SK-N-SH treated with all-trans-retinoic acid at 6 μM for 48 hours (cell line): ENCODE data around the gene MYO15A.

ENCODE experiments used
- ATAC-seq: fragments of 200-7000 bp; cut with Tn5 transposase; 3 replicates; pipeline ENCODE4 v1.9.1; 2020; ENCODE audit warnings: mild to moderate bottlenecking, moderate library complexity
- ARNTL ChIP-seq: fragments of 450-650 bp; formaldehyde crosslinking; IDR thresholded peaks from 2 replicates; pipeline ENCODE4 v1.5.0; 2020; ENCODE audit warnings: low read depth, mild to moderate bottlenecking, moderate library complexity, borderline replicate concordance
- BACH2 ChIP-seq: fragments of 250-450 bp; sonication (Bioruptor Pico); IDR thresholded peaks from 2 replicates; pipeline ENCODE4 v1.9.0; 2021; ENCODE audit warnings: mild to moderate bottlenecking, borderline replicate concordance
- CREB5 ChIP-seq: fragments of 250-450 bp; sonication (Bioruptor Pico); IDR thresholded peaks from 2 replicates; pipeline ENCODE4 v1.5.1; 2020; ENCODE audit warnings: low read depth, mild to moderate bottlenecking, moderate library complexity
- CSDC2 ChIP-seq: fragments of 250-450 bp; sonication (Bioruptor Pico); IDR thresholded peaks from 2 replicates; pipeline ENCODE4 v1.5.0; 2020; ENCODE audit warnings: mild to moderate bottlenecking, moderate library complexity
- GLIS3 ChIP-seq: fragments of 250-450 bp; sonication (Bioruptor Pico); IDR thresholded peaks from 2 replicates; pipeline ENCODE4 v1.5.0; 2020; ENCODE audit warnings: mild to moderate bottlenecking, moderate library complexity
- ISL1 ChIP-seq: fragments of 250-450 bp; sonication (Bioruptor Pico); IDR thresholded peaks from 2 replicates; pipeline ENCODE4 v2.1.2; 2022; ENCODE audit warnings: mild to moderate bottlenecking, moderate library complexity
- OSR1 ChIP-seq: fragments of 250-450 bp; sonication (Bioruptor Pico); IDR thresholded peaks from 2 replicates; pipeline ENCODE4 v1.8.0; 2022; ENCODE audit warnings: moderate library complexity, mild to moderate bottlenecking, inconsistent platforms
- POU6F1 ChIP-seq: fragments of 250-450 bp; sonication (Bioruptor Pico); IDR thresholded peaks from 2 replicates; pipeline ENCODE4 v1.8.0; 2021; ENCODE audit warnings: low read depth, mild to moderate bottlenecking, moderate library complexity, borderline replicate concordance
- PPARA ChIP-seq: fragments of 250-450 bp; sonication (Bioruptor Pico); IDR thresholded peaks from 2 replicates; pipeline ENCODE4 v1.5.0; 2020; ENCODE audit warnings: mild to moderate bottlenecking, borderline replicate concordance
- RARB ChIP-seq: fragments of 250-450 bp; sonication (Bioruptor Pico); IDR thresholded peaks from 2 replicates; pipeline ENCODE4 v1.8.0; 2021; ENCODE audit warnings: mild to moderate bottlenecking, moderate library complexity
- SNAI2 ChIP-seq: fragments of 250-450 bp; sonication (Bioruptor Pico); IDR thresholded peaks from 2 replicates; pipeline ENCODE4 v1.5.0; 2020; ENCODE audit warnings: mild to moderate bottlenecking, moderate library complexity
- TCF4 ChIP-seq: fragments of 250-450 bp; sonication (Bioruptor Pico); IDR thresholded peaks from 2 replicates; pipeline ENCODE4 v1.8.0; 2021; ENCODE audit warnings: mild to moderate bottlenecking, moderate library complexity, borderline replicate concordance
- TOX ChIP-seq: fragments of 250-450 bp; sonication (Bioruptor Pico); IDR thresholded peaks from 2 replicates; pipeline ENCODE4 v1.8.0; 2021; ENCODE audit warnings: mild to moderate bottlenecking, moderate library complexity, borderline replicate concordance
- TSHZ2 ChIP-seq: fragments of 250-450 bp; sonication (Bioruptor Pico); IDR thresholded peaks from 2 replicates; pipeline ENCODE4 v1.5.0; 2020; ENCODE audit warnings: mild to moderate bottlenecking, moderate library complexity
- ZC3H10 ChIP-seq: fragments of 250-450 bp; sonication (Bioruptor Pico); IDR thresholded peaks from 2 replicates; pipeline ENCODE4 v1.5.1; 2021; ENCODE audit warnings: mild to moderate bottlenecking, moderate library complexity
- ZFP30 ChIP-seq: fragments of 450-650 bp; formaldehyde crosslinking; IDR thresholded peaks from 2 replicates; pipeline ENCODE4 v1.5.0; 2022; ENCODE audit warnings: mild to moderate bottlenecking, moderate library complexity
- ZNF565 ChIP-seq: fragments of 450-650 bp; formaldehyde crosslinking; conservative IDR thresholded peaks from 2 replicates; pipeline ENCODE4 v1.5.0; 2020; ENCODE audit warnings: low read depth, mild to moderate bottlenecking, moderate library complexity
- ZNF70 ChIP-seq: fragments of 450-650 bp; formaldehyde crosslinking; IDR thresholded peaks from 2 replicates; pipeline ENCODE4 v1.5.0; 2020; ENCODE audit warnings: mild to moderate bottlenecking, moderate library complexity
- ZNF8 ChIP-seq: fragments of 450-650 bp; formaldehyde crosslinking; IDR thresholded peaks from 2 replicates; pipeline ENCODE4 v1.5.0; 2020; ENCODE audit warnings: mild to moderate bottlenecking, moderate library complexity

MYO15A gene

GRCh38 chr17:18190628-18191235, 82.2 kb downstream of the MYO15A start:
- no peak for ATAC-seq

GRCh38 chr17:18191236-18191667, 82.7 kb downstream of the MYO15A start:
- ATAC-seq = no peak
- TF ChIP-seq ZNF565 (CRISPR knock-in tag) (no peak), PPARA (CRISPR knock-in tag) (no peak), ZFP30 (CRISPR knock-in tag) (no peak), TCF4 (CRISPR knock-in tag) (no peak), OSR1 (CRISPR knock-in tag) (no peak), ISL1 (CRISPR knock-in tag) (no peak), SNAI2 (no peak), GLIS3 (no peak), ZC3H10 (CRISPR knock-in tag) (no peak), CREB5 (no peak), ZNF70 (CRISPR knock-in tag) (no peak), RARB (CRISPR knock-in tag) (no peak), TOX (CRISPR knock-in tag) (no peak), ZNF8 (CRISPR knock-in tag) (no peak), ARNTL (CRISPR knock-in tag) (no peak), BACH2 (CRISPR knock-in tag) (no peak)

More at GRCh38 chr17:18190628-18191235, 82.2 kb downstream of the MYO15A start:
- TF ChIP-seq GLIS3 (no peak), ZNF70 (CRISPR knock-in tag) (no peak), TSHZ2 (CRISPR knock-in tag) (no peak), RARB (CRISPR knock-in tag) (no peak), CREB5 (no peak), POU6F1 (CRISPR knock-in tag) (no peak), ZNF565 (CRISPR knock-in tag) (no peak)

- TF ChIP-seq BACH2 (CRISPR knock-in tag) = no peak
- TF ChIP-seq GLIS3 = no peak
- TF ChIP-seq CSDC2 (CRISPR knock-in tag) = no peak
- TF ChIP-seq TSHZ2 (CRISPR knock-in tag) = no peak
- no peak for TF ChIP-seq RARB (CRISPR knock-in tag)
- TF ChIP-seq ARNTL (CRISPR knock-in tag) = no peak
- no peak for TF ChIP-seq ZNF565 (CRISPR knock-in tag)
- no peak for TF ChIP-seq OSR1 (CRISPR knock-in tag)
- TF ChIP-seq CREB5 = no peak
- TF ChIP-seq ZC3H10 (CRISPR knock-in tag) = no peak
- no peak for TF ChIP-seq ZNF70 (CRISPR knock-in tag)
- TF ChIP-seq TOX (CRISPR knock-in tag) = no peak
- no peak for TF ChIP-seq ISL1 (CRISPR knock-in tag)
- no peak for TF ChIP-seq ZNF8 (CRISPR knock-in tag)
- no peak for ATAC-seq
Observed at GRCh38 chr17:18191967-18192366, 83.4 kb downstream of the MYO15A start.
